Activated naive CD4-positive, alpha-beta T cell treated with anti-CD3 and anti-CD28 coated beads, Interleukin-2, amount 10 ng/mL, durations not matched to agents 7 days and 5 days (primary cell): ENCODE measurements around the gene NDUFB6.
"Not testable (repeated sequence)": the region's sequence is repeated elsewhere in the genome, so short reads cannot be mapped to it uniquely, and the experiment has no call there.

Experiments used
- CTCF ChIA-PET: fragments of 350-600 bp; sonication (Branson Sonifier 250); formaldehyde crosslinking; loops from one replicate; lab custom pipeline; 2021; ENCODE audit warnings: antibody characterized with exemption; lab: Charles Lee
- DNase-seq: peaks from one replicate; pipeline ENCODE4 v3.0.0-alpha.2; 2020
- H3K27ac Mint-ChIP-seq: one replicate; pipeline ENCODE4 v1.8.0; 2021; ENCODE audit warnings: mild to moderate bottlenecking, moderate library complexity, mixed read lengths
- H3K27me3 Mint-ChIP-seq: one replicate; pipeline ENCODE4 v1.8.0; 2021; ENCODE audit warnings: mild to moderate bottlenecking, mixed read lengths
- H3K36me3 Mint-ChIP-seq: one replicate; pipeline ENCODE4 v1.8.0; 2021; ENCODE audit warnings: mixed read lengths
- H3K4me1 Mint-ChIP-seq: one replicate; pipeline ENCODE4 v1.8.0; 2021; ENCODE audit warnings: mixed read lengths
- H3K4me3 Mint-ChIP-seq: one replicate; pipeline ENCODE4 v1.8.0; 2021; ENCODE audit warnings: mild to moderate bottlenecking, moderate library complexity, mixed read lengths
- H3K9me3 Mint-ChIP-seq: one replicate; pipeline ENCODE4 v1.8.0; 2021; ENCODE audit warnings: mixed read lengths

The NDUFB6 gene

GRCh38 chr9:32524892-32525708 is 47.9 kb downstream of the NDUFB6 start:
- CTCF ChIA-PET, result interaction anchor here (0.6 to 2.3 kb wide), 8 partner anchors 9 to 147 kb away, joined by 3 to 25 read pairs (median 7); partner anchors contain the start of gene NDUFB6
- H3K27ac Mint-ChIP-seq, result peak overlapping the region; percentile 94
- peak; percentile 34 for DNase-seq
- peaks cover 40% of the 10 kb centered on the region for H3K36me3 Mint-ChIP-seq
- H3K9me3 Mint-ChIP-seq, result peaks cover 10% of the 10 kb centered on the region
- no peaks in the 10 kb centered on the region for H3K27me3 Mint-ChIP-seq
- H3K4me3 Mint-ChIP-seq, result peak overlapping the region; percentile 91
- H3K4me1 Mint-ChIP-seq, result peaks cover 48% of the 10 kb centered on the region

GRCh38 chr9:32524558-32524891 is 48.4 kb downstream of the NDUFB6 start:
- Mint-ChIP-seq H3K36me3 (peaks cover 40% of the 10 kb centered on the region), H3K4me1 (peaks cover 48% of the 10 kb centered on the region), H3K4me3 (peak overlapping the region; percentile 91)
- H3K9me3 Mint-ChIP-seq, H3K27ac Mint-ChIP-seq, H3K27me3 Mint-ChIP-seq, DNase-seq: not testable (repeated sequence)
- CTCF ChIA-PET, result interaction anchor here (0.6 to 2.3 kb wide), 4 partner anchors 51 to 147 kb away, joined by 4 to 25 read pairs (median 4); no protein-coding TSS in a partner anchor

DNA sequence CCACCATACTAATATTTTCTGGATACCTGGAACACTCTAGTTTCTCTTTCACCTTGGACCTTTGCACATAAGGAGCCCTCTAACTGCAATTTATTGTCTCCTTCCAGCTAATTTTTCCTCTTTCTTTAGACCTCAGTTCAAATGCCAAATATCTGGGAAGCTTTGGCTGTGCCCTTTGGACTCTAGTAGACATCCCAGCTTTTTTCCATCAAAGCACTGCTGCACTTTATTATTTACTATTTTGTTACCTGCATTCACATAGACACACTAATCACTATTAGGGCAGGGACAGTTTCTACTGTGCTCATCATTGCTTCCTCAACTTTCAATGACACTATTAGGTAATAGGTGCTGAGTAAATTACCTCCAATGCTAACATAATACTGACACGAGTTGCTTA is 49.0 kb downstream of the NDUFB6 start:
- Mint-ChIP-seq H3K4me1 (peaks cover 48% of the 10 kb centered on the region), H3K9me3 (peaks cover 10% of the 10 kb centered on the region), H3K27me3 (no peaks in the 10 kb centered on the region), H3K36me3 (peaks cover 41% of the 10 kb centered on the region), H3K4me3 (peak overlapping the region; percentile 91), H3K27ac (no peak overlapping the region)
- CTCF ChIA-PET, result interaction anchor here (1.3 to 1.4 kb wide), 2 partner anchors 56 to 145 kb away, joined by 4 to 5 read pairs; no protein-coding TSS in a partner anchor
- no peak for DNase-seq

- peaks cover 26% of the 10 kb centered on the region for H3K9me3 Mint-ChIP-seq
- H3K4me3 Mint-ChIP-seq, result no peak overlapping the region
- CTCF ChIA-PET, result no interaction called here
- H3K36me3 Mint-ChIP-seq, result peaks cover 56% of the 10 kb centered on the region
- H3K27ac Mint-ChIP-seq, result no peak overlapping the region
- no peaks in the 10 kb centered on the region for H3K27me3 Mint-ChIP-seq
- no peak for DNase-seq
- peaks cover 14% of the 10 kb centered on the region for H3K4me1 Mint-ChIP-seq
Observed at GRCh38 chr9:32518276-32518675, 54.7 kb downstream of the NDUFB6 start.

GRCh38 chr9:32516241-32516640 is 56.7 kb downstream of the NDUFB6 start:
- no peak for DNase-seq
- Mint-ChIP-seq H3K36me3 (peaks cover 36% of the 10 kb centered on the region), H3K27ac (no peak overlapping the region), H3K9me3 (peaks cover 17% of the 10 kb centered on the region), H3K27me3 (no peaks in the 10 kb centered on the region), H3K4me1 (peaks cover 4% of the 10 kb centered on the region), H3K4me3 (no peak overlapping the region)
- CTCF ChIA-PET, result interaction anchor here (0.6 kb wide), 1 partner anchor 10 kb away, joined by 3 read pairs; the partner anchor contains the start of gene RIGI

DNA sequence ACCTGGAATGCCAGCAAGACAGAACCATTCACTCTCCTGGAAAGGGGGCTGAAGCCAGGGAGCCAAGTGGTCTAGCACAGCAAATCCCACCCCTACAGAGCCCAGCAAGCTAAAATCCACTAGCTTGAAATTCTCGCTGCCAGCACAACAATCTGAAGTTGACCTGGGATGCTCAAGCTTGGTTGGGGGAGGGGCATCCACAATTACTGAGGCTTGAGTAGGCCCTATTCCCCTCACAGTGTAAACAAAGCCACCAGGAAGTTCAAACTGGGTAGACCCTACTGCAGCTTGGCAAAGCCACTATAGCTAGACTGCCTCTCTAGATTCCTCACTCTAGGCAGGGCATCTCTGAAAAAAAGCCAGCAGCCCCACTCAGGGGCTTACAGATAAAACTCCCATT is 64.2 kb downstream of the NDUFB6 start:
- Mint-ChIP-seq H3K4me1 (peaks cover 6% of the 10 kb centered on the region), H3K27ac (no peak overlapping the region), H3K4me3 (no peak overlapping the region), H3K36me3 (peaks cover 4% of the 10 kb centered on the region), H3K9me3 (peaks cover 3% of the 10 kb centered on the region), H3K27me3 (no peaks in the 10 kb centered on the region)
- DNase-seq, result no peak
- CTCF ChIA-PET, result interaction anchor here (1.2 kb wide), 1 partner anchor 131 kb away, joined by 3 read pairs; no protein-coding TSS in a partner anchor

- no peaks in the 10 kb centered on the region for H3K4me1 Mint-ChIP-seq
- CTCF ChIA-PET, result no interaction called here
- DNase-seq, result no peak
- H3K27ac Mint-ChIP-seq, result no peak overlapping the region
- no peaks in the 10 kb centered on the region for H3K9me3 Mint-ChIP-seq
- no peaks in the 10 kb centered on the region for H3K27me3 Mint-ChIP-seq
- H3K4me3 Mint-ChIP-seq, result no peak overlapping the region
- peaks cover 24% of the 10 kb centered on the region for H3K36me3 Mint-ChIP-seq
Observed at GRCh38 chr9:32503008-32503407, 70.0 kb downstream of the NDUFB6 start.
